ENCODE measurements around the gene PITPNC1. TPM values are rescaled to one million over a fixed set of nuclear protein-coding genes. Genes with fewer than 3 reads are reported as not detected.

PITPNC1 gene
- total RNA-seq, 1 experiment from 2014 or later = 37.5 TPM

- TF ChIP-seq CTCF (conservative IDR thresholded peaks at IDR 0.05) = no peak
- no peak overlapping the region for H2BK12ac ChIP-seq (ENCODE audit: insufficient read length, low read depth, low read length)
- H3K14ac ChIP-seq (ENCODE audit: insufficient read depth, low read length) = no peak overlapping the region
- H4K20me1 ChIP-seq (ENCODE audit: control insufficient read depth, insufficient read depth, insufficient read length) = no peaks in the 10 kb centered on the region
- H2BK20ac ChIP-seq (ENCODE audit: low read depth, low read length, poor library complexity, severe bottlenecking) = no peak overlapping the region
- no peak overlapping the region for H3K4me2 ChIP-seq (ENCODE audit: insufficient read depth, insufficient read length, low read length)
- H3K18ac ChIP-seq (ENCODE audit: insufficient read length, low read depth, low read length) = no peak overlapping the region
- H2AFZ ChIP-seq (ENCODE audit: low read length) = no peak overlapping the region
- WGBS (ENCODE audit: extremely low coverage, insufficient read length, low lambda C conversion rate) = no CpG with 5 or more reads among the region's 3 CpGs
- no peak overlapping the region for H3K4me3 Mint-ChIP-seq
- no peak overlapping the region for H4K8ac ChIP-seq (replicated peaks; ENCODE audit: insufficient read length, low read depth, low read length)
- H2BK15ac ChIP-seq (ENCODE audit: low read depth, low read length) = no peak overlapping the region
- peaks cover 1% of the 10 kb centered on the region for H3K27me3 Mint-ChIP-seq (ENCODE audit: low read depth)
- no peak overlapping the region for H3K9ac ChIP-seq (ENCODE audit: extremely low read depth, insufficient read length, low read length)
- no peak overlapping the region for H4K5ac ChIP-seq (ENCODE audit: insufficient read length, low read depth, low read length)
- H2AK5ac ChIP-seq (ENCODE audit: insufficient read length, low read length) = no peak overlapping the region
- H3K23me2 ChIP-seq (ENCODE audit: insufficient read length, low read depth, low read length, poor library complexity, severe bottlenecking) = no peaks in the 10 kb centered on the region
- H2BK120ac ChIP-seq (ENCODE audit: low read depth, low read length, poor library complexity, severe bottlenecking) = no peak overlapping the region
- peaks cover 8 to 19% (median 15%) of the 10 kb centered on the region in 3 experiments for H3K36me3 Mint-ChIP-seq (ENCODE audit: insufficient read depth in 1 of 3, low read depth in 3 of 3)
- H3K56ac ChIP-seq (ENCODE audit: insufficient read length, low read depth, low read length) = no peak overlapping the region
- H3K79me1 ChIP-seq (ENCODE audit: insufficient read depth, low read depth, low read length, poor library complexity, severe bottlenecking) = peaks cover 3% of the 10 kb centered on the region
- H3K9me3 ChIP-seq (ENCODE audit: control insufficient read depth, low read depth, low read length) = no peaks in the 10 kb centered on the region
- H2BK5ac ChIP-seq (ENCODE audit: insufficient read length, low read length) = no peak overlapping the region
- H3K23ac ChIP-seq (ENCODE audit: insufficient read length, low read depth, low read length) = no peak overlapping the region
- peaks cover 9 to 10% of the 10 kb centered on the region in 2 experiments; a peak in 4 of 5 replicates for H3K9me3 Mint-ChIP-seq
- peaks cover 1% of the 10 kb centered on the region; the same call in 1 of the 2 replicates for H3K79me2 ChIP-seq (ENCODE audit: insufficient read depth, low read length)
- no peak overlapping the region for H4K91ac ChIP-seq (ENCODE audit: insufficient read length, low read depth, low read length)
- no peak overlapping the region for H3T11ph ChIP-seq (ENCODE audit: low read length)
- no peaks in the 10 kb centered on the region for H3K27me3 ChIP-seq (ENCODE audit: insufficient read depth, low read length)
- H3K4ac ChIP-seq (ENCODE audit: low read depth, low read length) = no peak overlapping the region; the same call in 1 of the 2 replicates
- H3K27ac Mint-ChIP-seq = no peak overlapping the region
- H3K4me1 ChIP-seq (ENCODE audit: insufficient read depth, low read length) = no peaks in the 10 kb centered on the region
- H3K27ac ChIP-seq (ENCODE audit: insufficient read length, low read depth, low read length) = no peak overlapping the region
- peaks cover 20 to 21% of the 10 kb centered on the region in 2 experiments for H3K4me1 Mint-ChIP-seq
- DNase-seq = no peak
Measured at GRCh38 chr17:67456889-67457288, 79.8 kb downstream of the PITPNC1 start.

Measured in H9 (cell line).